IgD-negative memory B cell (primary cell): ENCODE measurements around the gene ADAMTSL2. TPM values are rescaled to one million over a fixed set of nuclear protein-coding genes. Genes with fewer than 3 reads are reported as not detected.

Experiments
- H3K27ac Mint-ChIP-seq, 3 donors: one replicate each; pipeline ENCODE4 v1.8.0; 2020 to 2022; ENCODE audit warnings: mild to moderate bottlenecking in 3 of 3, mixed read lengths in 3 of 3, moderate library complexity in 1 of 3
- H3K27me3 Mint-ChIP-seq: one replicate; pipeline ENCODE4 v1.8.0; 2021; ENCODE audit warnings: mixed read lengths
- H3K36me3 Mint-ChIP-seq: one replicate; pipeline ENCODE4 v1.8.0; 2020; ENCODE audit warnings: mild to moderate bottlenecking, mixed read lengths
- H3K4me1 Mint-ChIP-seq, 3 donors: one replicate each; pipeline ENCODE4 v1.8.0; 2020 to 2022; ENCODE audit warnings: mixed read lengths in 3 of 3, mild to moderate bottlenecking in 1 of 3
- H3K4me3 Mint-ChIP-seq, 4 donors: one replicate each; pipeline ENCODE4 v1.8.0; 2020 to 2022; ENCODE audit warnings: mild to moderate bottlenecking in 4 of 4, mixed read lengths in 4 of 4, moderate library complexity in 3 of 4
- H3K9me3 Mint-ChIP-seq, 3 donors: one replicate each; pipeline ENCODE4 v1.8.0; 2020 to 2021; ENCODE audit warnings: mixed read lengths in 3 of 3, mild to moderate bottlenecking in 1 of 3
- polyA plus RNA-seq: library from polyadenylated mRNA; unstranded; fragments of 300-500 nt; fragmentation: Illumina TruSeq; gene quantifications from one replicate; pipeline ENCODE4 v1.2.3, GENCODE V29; 2021

Gene ADAMTSL2
- polyA plus RNA-seq, 1 donor from 2014 or later = not detected

- Mint-ChIP-seq H3K4me1 (peaks cover 0 to 2% (median 1%) of the 10 kb centered on the region in 3 donors), H3K27ac (peak overlapping the region in 1 of 3 donors; percentile 81), H3K36me3 (no peaks in the 10 kb centered on the region), H3K9me3 (no peaks in the 10 kb centered on the region), H3K4me3 (peak overlapping the region in 1 of 4 donors; percentile 74), H3K27me3 (peaks cover 31% of the 10 kb centered on the region)
Observed at GRCh38 chr9:133532937-133533668, 1.4 kb upstream of the ADAMTSL2 start.

GRCh38 chr9:133533857-133534256 lies 647 bp upstream of the ADAMTSL2 start:
- H3K27ac Mint-ChIP-seq = no peak overlapping the region
- H3K36me3 Mint-ChIP-seq = no peaks in the 10 kb centered on the region
- H3K4me3 Mint-ChIP-seq = no peak overlapping the region
- H3K4me1 Mint-ChIP-seq = peaks cover 0 to 2% (median 0%) of the 10 kb centered on the region in 3 donors
- H3K9me3 Mint-ChIP-seq = no peaks in the 10 kb centered on the region
- peaks cover 30% of the 10 kb centered on the region for H3K27me3 Mint-ChIP-seq

- Mint-ChIP-seq H3K36me3 (no peaks in the 10 kb centered on the region), H3K27me3 (peaks cover 37% of the 10 kb centered on the region), H3K27ac (no peak overlapping the region), H3K4me3 (no peak overlapping the region), H3K4me1 (peaks cover 0 to 3% (median 2%) of the 10 kb centered on the region in 3 donors), H3K9me3 (no peaks in the 10 kb centered on the region)
Observed at GRCh38 chr9:133535306-133535877, 888 bp downstream of the ADAMTSL2 start.

- Mint-ChIP-seq H3K36me3 (no peaks in the 10 kb centered on the region), H3K27me3 (peaks cover 38% of the 10 kb centered on the region), H3K9me3 (no peaks in the 10 kb centered on the region), H3K27ac (no peak overlapping the region), H3K4me1 (peaks cover 0 to 5% (median 5%) of the 10 kb centered on the region in 3 donors), H3K4me3 (no peak overlapping the region)
Observed at GRCh38 chr9:133536080-133536479, 1.6 kb downstream of the ADAMTSL2 start.

- H3K4me3 Mint-ChIP-seq = no peak overlapping the region
- H3K9me3 Mint-ChIP-seq = no peaks in the 10 kb centered on the region
- no peaks in the 10 kb centered on the region for H3K36me3 Mint-ChIP-seq
- H3K27ac Mint-ChIP-seq = no peak overlapping the region
- peaks cover 38% of the 10 kb centered on the region for H3K27me3 Mint-ChIP-seq
- H3K4me1 Mint-ChIP-seq = peaks cover 0 to 5% (median 5%) of the 10 kb centered on the region in 3 donors
Observed at GRCh38 chr9:133536536-133536935, 2.0 kb downstream of the ADAMTSL2 start.

- Mint-ChIP-seq H3K9me3 (no peaks in the 10 kb centered on the region), H3K4me3 (no peak overlapping the region), H3K4me1 (peaks cover 0 to 5% (median 5%) of the 10 kb centered on the region in 3 donors), H3K36me3 (no peaks in the 10 kb centered on the region), H3K27me3 (peaks cover 38% of the 10 kb centered on the region), H3K27ac (no peak overlapping the region)
Observed at GRCh38 chr9:133537257-133537656, 2.8 kb downstream of the ADAMTSL2 start.

GRCh38 chr9:133538176-133538575 lies 3.7 kb downstream of the ADAMTSL2 start:
- Mint-ChIP-seq H3K27me3 (peaks cover 33% of the 10 kb centered on the region), H3K4me1 (peaks cover 0 to 5% (median 3%) of the 10 kb centered on the region in 3 donors), H3K36me3 (no peaks in the 10 kb centered on the region), H3K4me3 (no peak overlapping the region), H3K9me3 (no peaks in the 10 kb centered on the region), H3K27ac (no peak overlapping the region)

- Mint-ChIP-seq H3K4me3 (peak overlapping the region in 1 of 4 donors; percentile 27), H3K27me3 (peaks cover 25% of the 10 kb centered on the region), H3K27ac (no peak overlapping the region), H3K9me3 (no peaks in the 10 kb centered on the region), H3K4me1 (peaks cover 0 to 5% (median 3%) of the 10 kb centered on the region in 3 donors), H3K36me3 (no peaks in the 10 kb centered on the region)
Observed at GRCh38 chr9:133538851-133539833, 4.6 kb downstream of the ADAMTSL2 start.

- peaks cover 27% of the 10 kb centered on the region for H3K27me3 Mint-ChIP-seq
- peaks cover 0 to 5% (median 3%) of the 10 kb centered on the region in 3 donors for H3K4me1 Mint-ChIP-seq
- peak overlapping the region in 3 of 4 donors; percentile 63 to 79 (median 78) for H3K4me3 Mint-ChIP-seq
- H3K36me3 Mint-ChIP-seq = no peaks in the 10 kb centered on the region
- no peaks in the 10 kb centered on the region for H3K9me3 Mint-ChIP-seq
- no peak overlapping the region for H3K27ac Mint-ChIP-seq
Observed at GRCh38 chr9:133539991-133540697, 5.6 kb downstream of the ADAMTSL2 start.

- peak overlapping the region in 3 of 4 donors; percentile 63 to 79 (median 78) for H3K4me3 Mint-ChIP-seq
- H3K36me3 Mint-ChIP-seq = no peaks in the 10 kb centered on the region
- no peak overlapping the region for H3K27ac Mint-ChIP-seq
- H3K27me3 Mint-ChIP-seq = peaks cover 23% of the 10 kb centered on the region
- no peaks in the 10 kb centered on the region for H3K9me3 Mint-ChIP-seq
- H3K4me1 Mint-ChIP-seq = peaks cover 0 to 5% (median 3%) of the 10 kb centered on the region in 3 donors
Observed at GRCh38 chr9:133540698-133541025, 6.2 kb downstream of the ADAMTSL2 start.

- Mint-ChIP-seq H3K4me3 (no peak overlapping the region), H3K36me3 (no peaks in the 10 kb centered on the region), H3K9me3 (no peaks in the 10 kb centered on the region), H3K27me3 (peaks cover 22% of the 10 kb centered on the region), H3K27ac (no peak overlapping the region), H3K4me1 (peaks cover 0 to 5% (median 3%) of the 10 kb centered on the region in 3 donors)
Observed at GRCh38 chr9:133542002-133542401, 7.5 kb downstream of the ADAMTSL2 start.

GRCh38 chr9:133543772-133544467 lies 9.4 kb downstream of the ADAMTSL2 start:
- no peaks in the 10 kb centered on the region for H3K36me3 Mint-ChIP-seq
- H3K4me1 Mint-ChIP-seq = peaks cover 0 to 5% (median 3%) of the 10 kb centered on the region in 3 donors
- no peaks in the 10 kb centered on the region for H3K9me3 Mint-ChIP-seq
- no peak overlapping the region for H3K4me3 Mint-ChIP-seq
- H3K27me3 Mint-ChIP-seq = peaks cover 25% of the 10 kb centered on the region
- no peak overlapping the region for H3K27ac Mint-ChIP-seq

GRCh38 chr9:133545494-133546286 lies 11.2 kb downstream of the ADAMTSL2 start:
- peaks cover 0 to 1% (median 0%) of the 10 kb centered on the region in 3 donors for H3K4me1 Mint-ChIP-seq
- peaks cover 13% of the 10 kb centered on the region for H3K27me3 Mint-ChIP-seq
- H3K36me3 Mint-ChIP-seq = no peaks in the 10 kb centered on the region
- H3K27ac Mint-ChIP-seq = no peak overlapping the region
- no peak overlapping the region for H3K4me3 Mint-ChIP-seq
- H3K9me3 Mint-ChIP-seq = no peaks in the 10 kb centered on the region
